SH-SY5Y (cell line): ENCODE measurements around the gene TRIM15.

Experiments used
- GATA2 ChIP-seq: IDR thresholded peaks from 2 replicates; pipeline ENCODE4 v1.6.1; 2011; ENCODE audit warnings: mild to moderate bottlenecking, low read depth, low read length
- GATA3 ChIP-seq: IDR thresholded peaks from 2 replicates; pipeline ENCODE4 v1.6.1; 2011; ENCODE audit warnings: low read depth, mild to moderate bottlenecking, low read length, moderate library complexity

GRCh38 chr6:30188541-30188940 is 25.2 kb downstream of the TRIM15 start:
- TF ChIP-seq GATA2 (no peak), GATA3 (no peak)
